Measurements from ENCODE around the gene ASPA. TPM values are rescaled to one million over a fixed set of nuclear protein-coding genes. Genes with fewer than 3 reads are reported as not detected.

Gene ASPA
- total RNA-seq, 1 experiment from 2014 or later = 0.04 TPM

DNA sequence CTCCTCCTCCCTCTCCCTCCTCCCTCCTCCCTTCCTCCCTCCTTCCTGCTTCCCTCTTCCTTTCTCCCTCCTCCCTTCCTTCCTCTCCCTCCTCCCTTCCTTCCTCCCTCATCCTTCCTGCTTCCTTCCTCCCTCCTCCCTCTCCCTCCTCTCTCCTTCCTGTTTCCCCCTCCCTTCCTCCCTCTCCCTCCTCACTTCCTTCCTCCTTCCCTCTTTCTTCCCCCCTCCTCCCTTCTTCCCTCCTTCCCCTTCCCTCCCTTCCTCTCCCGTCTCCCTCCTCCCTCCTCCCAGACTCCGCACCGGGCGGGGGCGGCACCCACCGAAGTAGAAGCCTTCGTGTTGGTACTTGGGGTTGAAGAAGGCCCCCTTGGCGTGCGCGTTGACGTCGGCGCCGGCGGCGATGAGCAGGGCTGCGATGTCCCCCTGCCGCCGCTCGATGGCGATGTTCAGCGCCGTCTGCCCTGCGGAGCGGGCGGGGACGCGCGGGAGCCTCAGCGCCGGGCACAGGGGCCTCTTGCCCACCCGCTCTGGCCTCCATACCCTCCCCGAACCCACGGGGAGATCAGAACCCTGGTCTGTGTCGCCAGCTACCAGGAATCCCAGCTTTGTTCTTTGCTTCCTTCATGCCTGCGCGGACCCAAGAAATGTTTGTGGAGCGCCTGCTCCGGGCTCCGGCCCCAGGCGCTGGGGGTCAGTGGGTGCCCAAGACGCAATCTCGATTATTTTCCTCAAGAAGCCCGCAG is 59.6 kb downstream of the ASPA start (continued):
- TF ChIP-seq, protein P1, sequence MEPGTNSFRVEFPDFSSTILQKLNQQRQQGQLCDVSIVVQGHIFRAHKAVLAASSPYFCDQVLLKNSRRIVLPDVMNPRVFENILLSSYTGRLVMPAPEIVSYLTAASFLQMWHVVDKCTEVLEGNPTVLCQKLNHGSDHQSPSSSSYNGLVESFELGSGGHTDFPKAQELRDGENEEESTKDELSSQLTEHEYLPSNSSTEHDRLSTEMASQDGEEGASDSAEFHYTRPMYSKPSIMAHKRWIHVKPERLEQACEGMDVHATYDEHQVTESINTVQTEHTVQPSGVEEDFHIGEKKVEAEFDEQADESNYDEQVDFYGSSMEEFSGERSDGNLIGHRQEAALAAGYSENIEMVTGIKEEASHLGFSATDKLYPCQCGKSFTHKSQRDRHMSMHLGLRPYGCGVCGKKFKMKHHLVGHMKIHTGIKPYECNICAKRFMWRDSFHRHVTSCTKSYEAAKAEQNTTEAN (CRISPR knock-in tag; IDR thresholded peaks at IDR 0.05) = 0 out of 2 replicates have a peak, but pooled peaks have one; percentile 23
- TF ChIP-seq, protein P2, sequence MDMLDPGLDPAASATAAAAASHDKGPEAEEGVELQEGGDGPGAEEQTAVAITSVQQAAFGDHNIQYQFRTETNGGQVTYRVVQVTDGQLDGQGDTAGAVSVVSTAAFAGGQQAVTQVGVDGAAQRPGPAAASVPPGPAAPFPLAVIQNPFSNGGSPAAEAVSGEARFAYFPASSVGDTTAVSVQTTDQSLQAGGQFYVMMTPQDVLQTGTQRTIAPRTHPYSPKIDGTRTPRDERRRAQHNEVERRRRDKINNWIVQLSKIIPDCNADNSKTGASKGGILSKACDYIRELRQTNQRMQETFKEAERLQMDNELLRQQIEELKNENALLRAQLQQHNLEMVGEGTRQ (CRISPR knock-in tag; IDR thresholded peaks at IDR 0.05) = no peak
- TF ChIP-seq, protein P3, sequence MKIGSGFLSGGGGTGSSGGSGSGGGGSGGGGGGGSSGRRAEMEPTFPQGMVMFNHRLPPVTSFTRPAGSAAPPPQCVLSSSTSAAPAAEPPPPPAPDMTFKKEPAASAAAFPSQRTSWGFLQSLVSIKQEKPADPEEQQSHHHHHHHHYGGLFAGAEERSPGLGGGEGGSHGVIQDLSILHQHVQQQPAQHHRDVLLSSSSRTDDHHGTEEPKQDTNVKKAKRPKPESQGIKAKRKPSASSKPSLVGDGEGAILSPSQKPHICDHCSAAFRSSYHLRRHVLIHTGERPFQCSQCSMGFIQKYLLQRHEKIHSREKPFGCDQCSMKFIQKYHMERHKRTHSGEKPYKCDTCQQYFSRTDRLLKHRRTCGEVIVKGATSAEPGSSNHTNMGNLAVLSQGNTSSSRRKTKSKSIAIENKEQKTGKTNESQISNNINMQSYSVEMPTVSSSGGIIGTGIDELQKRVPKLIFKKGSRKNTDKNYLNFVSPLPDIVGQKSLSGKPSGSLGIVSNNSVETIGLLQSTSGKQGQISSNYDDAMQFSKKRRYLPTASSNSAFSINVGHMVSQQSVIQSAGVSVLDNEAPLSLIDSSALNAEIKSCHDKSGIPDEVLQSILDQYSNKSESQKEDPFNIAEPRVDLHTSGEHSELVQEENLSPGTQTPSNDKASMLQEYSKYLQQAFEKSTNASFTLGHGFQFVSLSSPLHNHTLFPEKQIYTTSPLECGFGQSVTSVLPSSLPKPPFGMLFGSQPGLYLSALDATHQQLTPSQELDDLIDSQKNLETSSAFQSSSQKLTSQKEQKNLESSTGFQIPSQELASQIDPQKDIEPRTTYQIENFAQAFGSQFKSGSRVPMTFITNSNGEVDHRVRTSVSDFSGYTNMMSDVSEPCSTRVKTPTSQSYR (CRISPR knock-in tag; IDR thresholded peaks at IDR 0.05) = no peak
- TF ChIP-seq, protein P4, sequence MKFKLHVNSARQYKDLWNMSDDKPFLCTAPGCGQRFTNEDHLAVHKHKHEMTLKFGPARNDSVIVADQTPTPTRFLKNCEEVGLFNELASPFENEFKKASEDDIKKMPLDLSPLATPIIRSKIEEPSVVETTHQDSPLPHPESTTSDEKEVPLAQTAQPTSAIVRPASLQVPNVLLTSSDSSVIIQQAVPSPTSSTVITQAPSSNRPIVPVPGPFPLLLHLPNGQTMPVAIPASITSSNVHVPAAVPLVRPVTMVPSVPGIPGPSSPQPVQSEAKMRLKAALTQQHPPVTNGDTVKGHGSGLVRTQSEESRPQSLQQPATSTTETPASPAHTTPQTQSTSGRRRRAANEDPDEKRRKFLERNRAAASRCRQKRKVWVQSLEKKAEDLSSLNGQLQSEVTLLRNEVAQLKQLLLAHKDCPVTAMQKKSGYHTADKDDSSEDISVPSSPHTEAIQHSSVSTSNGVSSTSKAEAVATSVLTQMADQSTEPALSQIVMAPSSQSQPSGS (CRISPR knock-in tag; IDR thresholded peaks at IDR 0.05; ENCODE audit: borderline replicate concordance, low read depth) = no peak
- TF ChIP-seq ATF1 (CRISPR knock-in tag; IDR thresholded peaks at IDR 0.05) (no peak), NFATC4 (CRISPR knock-in tag; IDR thresholded peaks at IDR 0.05) (no peak), GTF2I (CRISPR knock-in tag; conservative IDR thresholded peaks at IDR 0.05) (no peak), NR2C2 (CRISPR knock-in tag; IDR thresholded peaks at IDR 0.05) (no peak), ZNF232 (CRISPR knock-in tag; IDR thresholded peaks at IDR 0.05) (no peak), TCF7 (CRISPR knock-in tag; IDR thresholded peaks at IDR 0.05; ENCODE audit: low read depth) (no peak), NR3C1 (CRISPR knock-in tag; conservative IDR thresholded peaks at IDR 0.05; ENCODE audit: low read depth) (no peak), FOXK1 (CRISPR knock-in tag; IDR thresholded peaks at IDR 0.05) (peak; percentile 41; the same call in 1 of the 2 replicates), NFE2L1 (CRISPR knock-in tag; IDR thresholded peaks at IDR 0.05) (no peak), JAZF1 (CRISPR knock-in tag; IDR thresholded peaks at IDR 0.05) (no peak), CREB1 (CRISPR knock-in tag; IDR thresholded peaks at IDR 0.05) (no peak), FOXJ3 (CRISPR knock-in tag; IDR thresholded peaks at IDR 0.05; ENCODE audit: borderline replicate concordance) (no peak), IRF2 (CRISPR knock-in tag; IDR thresholded peaks at IDR 0.05; ENCODE audit: borderline replicate concordance, low read depth) (no peak), TP53 (CRISPR knock-in tag; IDR thresholded peaks at IDR 0.05) (no peak), KAT7 (CRISPR knock-in tag; IDR thresholded peaks at IDR 0.05; ENCODE audit: borderline replicate concordance) (no peak), ZNF138 (CRISPR knock-in tag; conservative IDR thresholded peaks at IDR 0.05) (no peak)
- TF ChIP-seq, protein P5, sequence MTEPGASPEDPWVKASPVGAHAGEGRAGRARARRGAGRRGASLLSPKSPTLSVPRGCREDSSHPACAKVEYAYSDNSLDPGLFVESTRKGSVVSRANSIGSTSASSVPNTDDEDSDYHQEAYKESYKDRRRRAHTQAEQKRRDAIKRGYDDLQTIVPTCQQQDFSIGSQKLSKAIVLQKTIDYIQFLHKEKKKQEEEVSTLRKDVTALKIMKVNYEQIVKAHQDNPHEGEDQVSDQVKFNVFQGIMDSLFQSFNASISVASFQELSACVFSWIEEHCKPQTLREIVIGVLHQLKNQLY (CRISPR knock-in tag; IDR thresholded peaks at IDR 0.05) = no peak
- TF ChIP-seq, protein P6, sequence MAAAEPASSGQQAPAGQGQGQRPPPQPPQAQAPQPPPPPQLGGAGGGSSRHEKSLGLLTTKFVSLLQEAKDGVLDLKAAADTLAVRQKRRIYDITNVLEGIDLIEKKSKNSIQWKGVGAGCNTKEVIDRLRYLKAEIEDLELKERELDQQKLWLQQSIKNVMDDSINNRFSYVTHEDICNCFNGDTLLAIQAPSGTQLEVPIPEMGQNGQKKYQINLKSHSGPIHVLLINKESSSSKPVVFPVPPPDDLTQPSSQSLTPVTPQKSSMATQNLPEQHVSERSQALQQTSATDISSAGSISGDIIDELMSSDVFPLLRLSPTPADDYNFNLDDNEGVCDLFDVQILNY (CRISPR knock-in tag; IDR thresholded peaks at IDR 0.05) = peak; percentile 30; the same call in 1 of the 2 replicates
- TF ChIP-seq, protein P7, sequence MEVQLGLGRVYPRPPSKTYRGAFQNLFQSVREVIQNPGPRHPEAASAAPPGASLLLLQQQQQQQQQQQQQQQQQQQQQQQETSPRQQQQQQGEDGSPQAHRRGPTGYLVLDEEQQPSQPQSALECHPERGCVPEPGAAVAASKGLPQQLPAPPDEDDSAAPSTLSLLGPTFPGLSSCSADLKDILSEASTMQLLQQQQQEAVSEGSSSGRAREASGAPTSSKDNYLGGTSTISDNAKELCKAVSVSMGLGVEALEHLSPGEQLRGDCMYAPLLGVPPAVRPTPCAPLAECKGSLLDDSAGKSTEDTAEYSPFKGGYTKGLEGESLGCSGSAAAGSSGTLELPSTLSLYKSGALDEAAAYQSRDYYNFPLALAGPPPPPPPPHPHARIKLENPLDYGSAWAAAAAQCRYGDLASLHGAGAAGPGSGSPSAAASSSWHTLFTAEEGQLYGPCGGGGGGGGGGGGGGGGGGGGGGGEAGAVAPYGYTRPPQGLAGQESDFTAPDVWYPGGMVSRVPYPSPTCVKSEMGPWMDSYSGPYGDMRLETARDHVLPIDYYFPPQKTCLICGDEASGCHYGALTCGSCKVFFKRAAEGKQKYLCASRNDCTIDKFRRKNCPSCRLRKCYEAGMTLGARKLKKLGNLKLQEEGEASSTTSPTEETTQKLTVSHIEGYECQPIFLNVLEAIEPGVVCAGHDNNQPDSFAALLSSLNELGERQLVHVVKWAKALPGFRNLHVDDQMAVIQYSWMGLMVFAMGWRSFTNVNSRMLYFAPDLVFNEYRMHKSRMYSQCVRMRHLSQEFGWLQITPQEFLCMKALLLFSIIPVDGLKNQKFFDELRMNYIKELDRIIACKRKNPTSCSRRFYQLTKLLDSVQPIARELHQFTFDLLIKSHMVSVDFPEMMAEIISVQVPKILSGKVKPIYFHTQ (CRISPR knock-in tag; IDR thresholded peaks at IDR 0.05) = no peak
- TF ChIP-seq, protein P8, sequence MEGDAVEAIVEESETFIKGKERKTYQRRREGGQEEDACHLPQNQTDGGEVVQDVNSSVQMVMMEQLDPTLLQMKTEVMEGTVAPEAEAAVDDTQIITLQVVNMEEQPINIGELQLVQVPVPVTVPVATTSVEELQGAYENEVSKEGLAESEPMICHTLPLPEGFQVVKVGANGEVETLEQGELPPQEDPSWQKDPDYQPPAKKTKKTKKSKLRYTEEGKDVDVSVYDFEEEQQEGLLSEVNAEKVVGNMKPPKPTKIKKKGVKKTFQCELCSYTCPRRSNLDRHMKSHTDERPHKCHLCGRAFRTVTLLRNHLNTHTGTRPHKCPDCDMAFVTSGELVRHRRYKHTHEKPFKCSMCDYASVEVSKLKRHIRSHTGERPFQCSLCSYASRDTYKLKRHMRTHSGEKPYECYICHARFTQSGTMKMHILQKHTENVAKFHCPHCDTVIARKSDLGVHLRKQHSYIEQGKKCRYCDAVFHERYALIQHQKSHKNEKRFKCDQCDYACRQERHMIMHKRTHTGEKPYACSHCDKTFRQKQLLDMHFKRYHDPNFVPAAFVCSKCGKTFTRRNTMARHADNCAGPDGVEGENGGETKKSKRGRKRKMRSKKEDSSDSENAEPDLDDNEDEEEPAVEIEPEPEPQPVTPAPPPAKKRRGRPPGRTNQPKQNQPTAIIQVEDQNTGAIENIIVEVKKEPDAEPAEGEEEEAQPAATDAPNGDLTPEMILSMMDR (IDR thresholded peaks at IDR 0.05) = no peak
- TF ChIP-seq, protein P9, sequence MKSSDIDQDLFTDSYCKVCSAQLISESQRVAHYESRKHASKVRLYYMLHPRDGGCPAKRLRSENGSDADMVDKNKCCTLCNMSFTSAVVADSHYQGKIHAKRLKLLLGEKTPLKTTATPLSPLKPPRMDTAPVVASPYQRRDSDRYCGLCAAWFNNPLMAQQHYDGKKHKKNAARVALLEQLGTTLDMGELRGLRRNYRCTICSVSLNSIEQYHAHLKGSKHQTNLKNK (CRISPR knock-in tag; IDR thresholded peaks at IDR 0.05) = no peak
- TF ChIP-seq, protein P10, sequence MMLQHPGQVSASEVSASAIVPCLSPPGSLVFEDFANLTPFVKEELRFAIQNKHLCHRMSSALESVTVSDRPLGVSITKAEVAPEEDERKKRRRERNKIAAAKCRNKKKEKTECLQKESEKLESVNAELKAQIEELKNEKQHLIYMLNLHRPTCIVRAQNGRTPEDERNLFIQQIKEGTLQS (CRISPR knock-in tag; conservative IDR thresholded peaks at IDR 0.05) = no peak

Measured in WTC11 (cell line).